GM19240 (cell line): ENCODE results near the gene HFM1.

Source experiments
- DNase-seq: peaks from one replicate; pipeline ENCODE4 v3.0.0; 2011; ENCODE audit warnings: low spot score; ENCODE audit not compliant: insufficient read length

HFM1 gene

GRCh38 chr1:91244737-91245136, 159.9 kb downstream of the HFM1 start:
- no peak for DNase-seq

- DNase-seq = no peak
Measured at GRCh38 chr1:91243171-91243570, 161.5 kb downstream of the HFM1 start.

- DNase-seq = no peak
Measured at GRCh38 chr1:91234181-91234580, 170.5 kb downstream of the HFM1 start.

- DNase-seq = no peak
Measured at GRCh38 chr1:91226741-91227140, 177.9 kb downstream of the HFM1 start.

GRCh38 chr1:91224878-91225277, 179.8 kb downstream of the HFM1 start:
- DNase-seq = no peak

GRCh38 chr1:91221017-91221416, 183.6 kb downstream of the HFM1 start:
- no peak for DNase-seq

- no peak for DNase-seq
Measured at GRCh38 chr1:91217911-91218310, 186.7 kb downstream of the HFM1 start.
